Stimulated activated effector memory CD8-positive, alpha-beta T cell treated with anti-CD3 and anti-CD28 coated beads, Interleukin-12 subunit alpha, Interleukin-12 subunit beta, amount 100 ng/mL, for 72 hours (primary cell): ENCODE data around the gene THSD4.

Source experiments
- ATAC-seq: fragments of 150-1000 bp; cut with Tn5 transposase; 2 replicates; pipeline ENCODE4 v1.10.0; 2021
- DNase-seq, 2 donors: peaks; one replicate each; pipeline ENCODE4 v3.0.0; 2021 to 2022; ENCODE audit warnings: low spot score in 2 of 2
- H3K27ac Mint-ChIP-seq: one replicate; pipeline ENCODE4 v1.8.0; 2022; ENCODE audit warnings: mild to moderate bottlenecking, mixed read lengths
- H3K36me3 Mint-ChIP-seq: one replicate; pipeline ENCODE4 v1.8.0; 2022; ENCODE audit warnings: mild to moderate bottlenecking, mixed read lengths
- H3K4me1 Mint-ChIP-seq: one replicate; pipeline ENCODE4 v1.8.0; 2022; ENCODE audit warnings: mixed read lengths
- H3K4me3 Mint-ChIP-seq: one replicate; pipeline ENCODE4 v1.8.0; 2022; ENCODE audit warnings: mild to moderate bottlenecking, mixed read lengths
- H3K9me3 Mint-ChIP-seq: one replicate; pipeline ENCODE4 v1.8.0; 2022; ENCODE audit warnings: mixed read lengths

THSD4 gene

DNA sequence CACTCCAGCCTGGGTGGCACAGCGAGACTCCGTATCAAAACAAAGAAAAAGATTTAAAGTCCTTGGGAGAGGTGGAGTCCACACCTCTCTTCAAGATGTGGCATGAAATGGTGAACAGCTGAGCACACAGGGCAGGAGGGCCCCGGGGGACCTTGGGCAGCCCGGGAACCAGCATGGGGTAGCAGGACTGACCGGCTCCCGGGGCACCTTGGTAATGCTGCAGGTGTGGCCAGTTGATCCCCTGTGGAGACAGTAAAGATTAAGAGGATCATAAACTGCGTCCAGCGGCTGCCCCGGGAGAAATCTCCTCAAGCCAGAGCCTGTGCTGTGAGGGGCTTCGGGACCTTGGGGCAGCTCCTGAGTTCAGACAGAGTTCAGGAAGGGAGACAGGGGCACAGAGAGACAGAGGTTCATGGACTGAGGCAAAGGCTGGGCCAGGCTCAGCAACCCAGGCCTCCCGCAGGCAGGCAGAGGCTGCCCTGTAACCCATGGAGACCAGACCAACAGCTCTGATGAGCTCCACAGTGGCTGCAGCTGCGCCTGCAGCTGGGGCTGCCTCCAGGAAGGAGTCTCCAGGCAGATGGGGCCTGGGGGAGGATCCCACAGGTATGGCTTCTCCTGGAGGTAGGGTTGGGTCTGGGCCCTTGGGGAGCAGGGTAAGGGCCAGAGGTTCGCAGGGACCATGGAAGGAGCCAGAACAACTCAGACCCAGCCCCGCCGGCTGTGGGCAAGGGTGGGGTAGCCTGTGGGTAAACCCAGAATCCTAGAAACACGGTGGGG, 695.2 kb downstream of the THSD4 start, which contains the start of gene NR2E3:
Gene NR2E3 (plus strand): TSS at position 299 of the 780 bp plus-strand sequence. CDS start 190 bp downstream, at position 489.
- H3K27ac Mint-ChIP-seq: no peak within 1 kb of the TSS
- no peak for ATAC-seq

DNA sequence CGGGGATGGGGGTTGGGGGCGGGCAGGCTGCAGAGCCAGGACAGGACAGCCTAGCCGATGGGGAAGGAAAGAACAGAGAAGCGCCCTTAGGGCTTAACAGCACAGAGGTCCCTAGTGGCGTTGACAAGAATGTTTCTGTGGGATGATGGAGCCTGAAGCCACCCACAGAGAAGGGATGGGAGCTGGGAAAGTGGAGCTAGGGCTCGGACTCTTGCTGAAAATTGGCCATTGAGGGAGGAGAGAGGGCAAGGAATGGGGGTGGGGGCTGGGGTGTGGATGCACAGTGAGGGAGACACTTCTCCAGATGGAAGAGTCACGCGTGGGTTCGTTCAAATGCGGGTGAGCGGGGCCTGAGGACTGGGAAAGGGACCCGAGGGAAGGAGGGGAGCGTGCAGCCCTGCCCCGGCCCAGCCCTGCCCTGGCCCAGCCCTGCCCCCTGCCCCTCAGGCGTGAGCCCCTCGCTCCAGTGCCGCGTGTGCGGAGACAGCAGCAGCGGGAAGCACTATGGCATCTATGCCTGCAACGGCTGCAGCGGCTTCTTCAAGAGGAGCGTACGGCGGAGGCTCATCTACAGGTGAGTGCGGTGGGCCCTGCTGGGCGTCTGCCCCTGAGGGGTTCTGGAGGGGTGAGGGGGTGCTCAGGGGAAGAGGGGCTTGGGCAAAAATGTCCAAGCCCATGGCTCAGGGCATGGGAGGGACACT, 695.9 kb downstream of the THSD4 start:
- DNase-seq (no peak), ATAC-seq (no peak)
- Mint-ChIP-seq H3K9me3 (no peaks in the 10 kb centered on the region), H3K4me1 (no peaks in the 10 kb centered on the region), H3K4me3 (no peak overlapping the region), H3K36me3 (no peaks in the 10 kb centered on the region), H3K27ac (no peak overlapping the region)

More for the DNA sequence above, 695.2 kb downstream of the THSD4 start, which contains the start of gene NR2E3:
- Mint-ChIP-seq H3K4me1 (no peaks in the 10 kb centered on the region), H3K4me3 (no peak within 1 kb of the TSS), H3K9me3 (no peaks in the 10 kb centered on the region), H3K36me3 (no peaks in the 10 kb centered on the region)
- no peak for DNase-seq

GRCh38 chr15:71811752-71812735, 696.8 kb downstream of the THSD4 start:
- H3K36me3 Mint-ChIP-seq: no peaks in the 10 kb centered on the region

GRCh38 chr15:71812966-71813722, 697.9 kb downstream of the THSD4 start:
- H3K36me3 Mint-ChIP-seq: no peaks in the 10 kb centered on the region
- no peaks in the 10 kb centered on the region for H3K9me3 Mint-ChIP-seq
- H3K27ac Mint-ChIP-seq: no peak overlapping the region
- no peak overlapping the region for H3K4me3 Mint-ChIP-seq
- DNase-seq (no peak), ATAC-seq (no peak)
- no peaks in the 10 kb centered on the region for H3K4me1 Mint-ChIP-seq

More at GRCh38 chr15:71811752-71812735, 696.8 kb downstream of the THSD4 start:
- Mint-ChIP-seq H3K4me1 (no peaks in the 10 kb centered on the region), H3K9me3 (no peaks in the 10 kb centered on the region), H3K27ac (no peak overlapping the region), H3K4me3 (no peak overlapping the region)
- ATAC-seq (no peak), DNase-seq (no peak)

GRCh38 chr15:71813723-71814470, 698.6 kb downstream of the THSD4 start:
- no peak for DNase-seq
- Mint-ChIP-seq H3K4me1 (no peaks in the 10 kb centered on the region), H3K36me3 (no peaks in the 10 kb centered on the region), H3K27ac (no peak overlapping the region), H3K9me3 (no peaks in the 10 kb centered on the region), H3K4me3 (no peak overlapping the region)
- peak; percentile 9 for ATAC-seq

DNA sequence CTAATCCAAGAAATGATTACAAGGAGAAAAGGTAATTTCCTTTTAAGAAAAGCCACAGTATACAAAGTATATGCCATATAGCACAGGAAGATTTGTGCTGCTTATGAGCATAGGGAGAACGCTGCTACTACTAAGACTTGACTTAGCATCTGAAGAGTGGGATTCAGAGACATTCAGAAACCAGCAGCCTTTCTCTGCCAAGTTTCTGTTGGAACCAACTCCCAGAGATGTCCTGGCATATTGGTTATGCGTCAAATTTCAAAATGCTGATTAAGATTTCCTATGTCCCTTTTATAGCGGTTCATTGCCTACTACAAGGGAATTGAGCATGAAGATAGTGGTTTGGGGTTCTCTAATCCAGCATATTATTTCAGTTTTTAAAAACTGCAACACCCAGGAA, 700.0 kb downstream of the THSD4 start:
- H3K36me3 Mint-ChIP-seq: no peaks in the 10 kb centered on the region
- DNase-seq (no peak), ATAC-seq (no peak)
- no peaks in the 10 kb centered on the region for H3K4me1 Mint-ChIP-seq
- peaks cover under 1% of the 10 kb centered on the region for H3K9me3 Mint-ChIP-seq
- H3K27ac Mint-ChIP-seq: no peak overlapping the region
- H3K4me3 Mint-ChIP-seq: no peak overlapping the region

GRCh38 chr15:71817351-71817750, 702.1 kb downstream of the THSD4 start:
- Mint-ChIP-seq H3K27ac (no peak overlapping the region), H3K4me3 (no peak overlapping the region), H3K4me1 (no peaks in the 10 kb centered on the region), H3K9me3 (peaks cover 5% of the 10 kb centered on the region), H3K36me3 (no peaks in the 10 kb centered on the region)
- DNase-seq (no peak), ATAC-seq (no peak)

DNA sequence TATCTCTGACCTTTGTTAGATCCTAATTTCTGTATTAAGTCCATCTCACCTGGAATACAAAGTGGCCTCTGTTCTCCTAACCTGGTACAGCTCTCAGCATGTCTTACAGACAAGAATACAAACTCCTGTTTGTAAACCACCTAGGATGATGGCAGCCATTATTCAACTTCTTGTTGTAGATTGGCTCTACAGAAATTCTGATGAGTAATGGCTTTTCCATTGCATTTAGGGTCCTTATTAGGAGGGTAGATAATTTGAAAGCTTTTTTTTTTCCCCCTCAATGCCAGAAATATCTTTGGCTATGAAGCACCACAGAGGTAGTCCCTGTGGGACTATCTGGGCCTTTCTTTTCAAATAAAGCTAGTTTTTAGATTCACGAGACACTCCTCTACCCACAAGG, 704.9 kb downstream of the THSD4 start:
- H3K27ac Mint-ChIP-seq: no peak overlapping the region
- H3K4me1 Mint-ChIP-seq: no peaks in the 10 kb centered on the region
- DNase-seq (no peak), ATAC-seq (no peak)
- H3K9me3 Mint-ChIP-seq: peaks cover 9% of the 10 kb centered on the region
- H3K4me3 Mint-ChIP-seq: no peak overlapping the region
- H3K36me3 Mint-ChIP-seq: no peaks in the 10 kb centered on the region

DNA sequence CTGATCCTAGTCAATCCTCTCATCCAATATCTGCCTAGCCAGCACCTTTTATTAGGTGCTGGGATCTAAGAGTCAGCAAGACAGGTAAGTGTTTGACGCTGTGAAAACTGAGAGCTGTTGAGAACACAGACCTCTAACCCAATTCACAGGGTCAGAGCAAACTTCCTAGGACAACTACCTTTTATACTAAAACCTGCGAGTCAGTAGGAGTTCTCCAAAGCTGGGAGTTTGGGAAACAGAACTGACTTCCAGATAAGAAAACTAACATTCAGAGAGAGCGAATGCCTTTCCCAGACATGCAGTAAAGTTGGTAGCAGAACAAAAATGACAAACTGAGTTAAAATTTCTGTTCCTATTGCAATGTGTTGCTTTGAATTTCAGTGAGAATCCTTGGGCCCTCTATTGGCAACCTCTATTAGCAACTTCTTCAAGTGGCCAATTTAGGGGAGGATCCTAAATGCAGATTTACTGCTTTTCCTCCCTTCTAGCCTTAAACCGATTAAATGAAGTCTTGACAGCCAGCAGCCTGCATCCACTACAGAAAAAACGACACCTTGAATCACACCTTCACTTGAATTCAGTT, 706.4 kb downstream of the THSD4 start:
- ATAC-seq: no peak

DNA sequence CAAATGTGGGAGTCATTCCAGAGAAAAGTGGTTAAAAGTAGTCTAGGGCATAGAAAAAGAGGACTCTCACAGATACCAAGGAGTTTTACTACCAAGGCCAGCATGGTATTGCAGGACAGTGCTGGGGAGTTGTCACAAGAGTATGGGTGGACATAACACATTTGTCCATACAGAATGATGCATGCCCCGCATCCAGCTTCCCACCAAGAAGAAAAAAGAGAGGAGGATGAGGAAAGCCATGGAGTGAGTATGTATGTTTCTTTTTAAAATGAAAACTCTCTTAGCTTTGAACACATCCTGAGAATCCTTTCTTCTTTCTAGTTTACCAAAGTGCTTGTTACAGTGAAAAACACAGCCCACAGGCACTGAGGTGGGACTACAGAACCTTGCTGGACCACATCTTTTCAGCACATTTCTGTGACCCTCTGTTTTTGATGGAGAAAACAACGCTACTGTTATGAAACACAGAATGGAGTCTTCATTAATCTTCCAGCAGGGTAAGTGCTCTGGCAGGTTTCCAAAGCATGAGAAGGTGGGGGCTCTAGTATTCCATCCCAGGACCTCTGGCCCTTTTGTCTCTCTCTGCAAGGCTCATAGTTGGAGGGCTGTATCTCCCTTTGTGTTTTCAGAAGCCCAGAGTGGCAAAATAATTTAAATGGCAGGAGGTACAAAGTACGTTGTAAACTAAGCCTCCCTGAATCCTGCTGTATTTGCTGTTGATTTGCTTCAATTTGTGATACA, 707.8 kb downstream of the THSD4 start:
- Mint-ChIP-seq H3K27ac (no peak overlapping the region), H3K4me3 (no peak overlapping the region), H3K36me3 (peaks cover 24% of the 10 kb centered on the region), H3K9me3 (peaks cover 9% of the 10 kb centered on the region), H3K4me1 (no peaks in the 10 kb centered on the region)
- no peak for ATAC-seq
- no peak for DNase-seq

More for the DNA sequence above, 706.4 kb downstream of the THSD4 start:
- no peak for DNase-seq
- Mint-ChIP-seq H3K9me3 (peaks cover 9% of the 10 kb centered on the region), H3K27ac (no peak overlapping the region), H3K4me3 (no peak overlapping the region), H3K4me1 (no peaks in the 10 kb centered on the region), H3K36me3 (peaks cover 10% of the 10 kb centered on the region)

DNA sequence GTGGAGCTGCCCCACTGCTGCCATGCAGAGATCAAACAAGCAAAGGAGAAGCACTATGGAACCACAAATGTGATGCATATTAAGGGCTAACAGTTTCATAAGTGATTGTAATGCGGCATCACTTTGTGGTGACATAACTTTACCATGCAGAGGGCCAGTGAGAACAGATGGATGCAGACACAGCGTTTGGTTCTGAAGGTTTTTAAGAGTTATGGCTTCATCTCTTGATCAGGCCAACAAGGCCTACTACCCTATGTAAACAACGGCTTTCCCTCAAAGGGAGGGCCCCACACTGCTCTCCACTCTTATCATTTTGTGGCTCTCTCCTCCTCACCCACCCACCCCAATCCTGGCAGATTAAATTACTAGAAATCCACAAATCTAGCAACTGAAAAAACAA, 708.5 kb downstream of the THSD4 start:
- DNase-seq: no peak
- Mint-ChIP-seq H3K9me3 (peaks cover 9% of the 10 kb centered on the region), H3K4me3 (no peak overlapping the region), H3K36me3 (peaks cover 24% of the 10 kb centered on the region), H3K4me1 (no peaks in the 10 kb centered on the region), H3K27ac (no peak overlapping the region)
- ATAC-seq: no peak

DNA sequence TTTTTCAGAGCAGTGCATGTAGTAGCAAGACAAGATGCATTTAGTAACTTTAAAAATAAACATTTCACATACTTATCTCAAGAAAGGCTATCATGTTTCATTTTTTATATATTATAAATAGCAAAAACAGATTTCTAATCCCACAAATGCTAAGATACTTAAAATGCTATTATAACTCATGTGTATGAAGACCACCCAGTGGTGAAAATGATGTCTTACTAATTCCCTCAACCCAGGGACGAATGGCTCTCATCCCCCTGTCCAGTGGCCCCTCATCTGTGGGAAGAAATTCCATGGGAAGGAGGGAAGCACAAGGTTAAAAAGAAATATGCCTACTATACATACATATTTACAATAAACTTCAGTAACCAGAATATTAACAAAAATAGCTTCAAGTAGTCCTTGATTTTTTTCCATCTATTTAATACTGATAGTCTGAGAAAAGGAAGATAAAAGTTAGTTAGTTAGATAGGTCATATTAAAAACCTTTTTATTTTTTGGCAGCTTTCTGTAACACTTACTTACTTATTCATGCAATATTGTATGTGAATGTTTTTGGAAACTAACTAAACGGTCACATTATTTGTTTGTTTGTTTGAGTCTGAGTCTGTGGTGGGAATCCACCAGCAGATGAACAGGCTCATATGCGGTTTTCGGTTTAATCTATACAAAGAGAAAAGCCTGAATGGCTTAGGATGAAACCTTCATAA, 709.9 kb downstream of the THSD4 start:
- Mint-ChIP-seq H3K27ac (no peak overlapping the region), H3K4me3 (no peak overlapping the region), H3K4me1 (no peaks in the 10 kb centered on the region), H3K9me3 (peaks cover 9% of the 10 kb centered on the region), H3K36me3 (peaks cover 30% of the 10 kb centered on the region)
- DNase-seq (no peak), ATAC-seq (no peak)

DNA sequence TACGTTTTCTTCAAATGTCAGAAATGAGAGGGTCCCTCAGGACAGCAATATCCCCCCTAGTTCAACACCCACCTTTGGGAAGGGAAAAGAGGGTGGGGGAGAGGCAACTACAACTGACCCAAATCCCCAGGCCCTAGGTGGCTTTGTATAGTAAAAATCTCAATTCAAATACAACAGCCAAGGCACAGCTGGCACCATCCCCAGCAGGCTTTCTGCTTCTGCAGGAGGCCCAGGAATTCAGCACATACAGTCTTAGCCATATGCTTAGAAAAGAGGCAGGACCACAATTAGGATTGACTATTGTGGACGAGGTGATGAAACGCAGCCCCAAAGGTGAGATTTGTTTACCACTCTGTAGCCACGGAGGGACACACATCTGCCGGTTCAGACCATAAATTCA, 710.9 kb downstream of the THSD4 start:
- H3K27ac Mint-ChIP-seq: no peak overlapping the region
- peaks cover 31% of the 10 kb centered on the region for H3K36me3 Mint-ChIP-seq
- no peaks in the 10 kb centered on the region for H3K4me1 Mint-ChIP-seq
- ATAC-seq (no peak), DNase-seq (no peak)
- H3K9me3 Mint-ChIP-seq: peaks cover 3% of the 10 kb centered on the region
- H3K4me3 Mint-ChIP-seq: no peak overlapping the region
